Neural progenitor cell (in vitro differentiated cells): Measurements from ENCODE around the gene NCBP2L. TPM values are rescaled to one million over a fixed set of nuclear protein-coding genes. Genes with fewer than 3 reads are reported as not detected.

Source experiments
- DNase-seq: peaks from one replicate; pipeline ENCODE4 v3.0.0-alpha.2; 2016; ENCODE audit warnings: low spot score
- H2AFZ ChIP-seq: fragments of 200-600 bp; sonication (generic); replicated peaks from 2 replicates; pipeline ENCODE4 v1.6.1; 2016; ENCODE audit warnings: antibody characterized with exemption
- H3F3A ChIP-seq: fragments of 200-600 bp; sonication (generic); 2 replicates; pipeline ENCODE4 v1.6.1; 2016; ENCODE audit warnings: antibody characterized with exemption, low read depth
- H3K27ac ChIP-seq: fragments of 200-600 bp; sonication (generic); 2 replicates; pipeline ENCODE4 v1.5.1; 2016; ENCODE audit warnings: mild to moderate bottlenecking
- H3K27me3 ChIP-seq: fragments of 200-600 bp; sonication (generic); 2 replicates; pipeline ENCODE4 v1.6.1; 2016; ENCODE audit warnings: mild to moderate bottlenecking, moderate library complexity
- H3K36me3 ChIP-seq: fragments of 200-600 bp; sonication (generic); 2 replicates; pipeline ENCODE4 v1.5.1; 2016
- H3K4me1 ChIP-seq: fragments of 200-600 bp; sonication (generic); 2 replicates; pipeline ENCODE4 v1.6.1; 2016; ENCODE audit warnings: mixed run types
- H3K4me2 ChIP-seq: fragments of 200-600 bp; sonication (generic); 2 replicates; pipeline ENCODE4 v1.6.1; 2016
- H3K4me3 ChIP-seq: fragments of 200-600 bp; sonication (generic); 2 replicates; pipeline ENCODE4 v1.5.1; 2016
- H3K79me2 ChIP-seq: fragments of 200-600 bp; sonication (generic); 2 replicates; pipeline ENCODE4 v1.6.1; 2016; ENCODE audit warnings: low read depth
- H3K9ac ChIP-seq: fragments of 200-600 bp; sonication (generic); 2 replicates; pipeline ENCODE4 v1.6.1; 2016
- H3K9me3 ChIP-seq: fragments of 200-600 bp; sonication (generic); 2 replicates; pipeline ENCODE4 v1.5.1; 2016; ENCODE audit warnings: low read depth
- H4K20me1 ChIP-seq: fragments of 200-600 bp; sonication (generic); 2 replicates; pipeline ENCODE4 v1.6.1; 2016; ENCODE audit warnings: low read depth
- H3K27ac Mint-ChIP-seq: 3 replicates; pipeline ENCODE4 v1.8.0; 2021; ENCODE audit warnings: mixed read lengths
- H3K27me3 Mint-ChIP-seq: 2 replicates; pipeline ENCODE4 v1.8.0; 2022; ENCODE audit warnings: low read depth, mild to moderate bottlenecking, inconsistent platforms, moderate library complexity, mixed read lengths; ENCODE audit not compliant: insufficient read depth
- H3K36me3 Mint-ChIP-seq: 3 replicates; pipeline ENCODE4 v1.8.0; 2021; ENCODE audit warnings: mixed read lengths
- H3K4me1 Mint-ChIP-seq: 3 replicates; pipeline ENCODE4 v1.8.0; 2021; ENCODE audit warnings: mixed read lengths
- H3K4me3 Mint-ChIP-seq: 3 replicates; pipeline ENCODE4 v1.8.0; 2021; ENCODE audit warnings: mild to moderate bottlenecking, moderate library complexity, mixed read lengths
- H3K9me3 Mint-ChIP-seq: 3 replicates; pipeline ENCODE4 v1.8.0; 2020; ENCODE audit warnings: mixed read lengths
- EZH2 ChIP-seq: fragments of 200-600 bp; sonication (generic); IDR thresholded peaks from 2 replicates; pipeline ENCODE4 v1.6.1; 2017; ENCODE audit warnings: antibody characterized with exemption, mild to moderate bottlenecking, moderate library complexity
- EZH2phosphoT487 ChIP-seq: fragments of 200-600 bp; sonication (generic); IDR thresholded peaks from 2 replicates; pipeline ENCODE4 v1.6.1; 2017; ENCODE audit warnings: antibody characterized with exemption
- total RNA-seq: library from RNA; depleted of rRNA; stranded (reverse); fragments of >200 nt; gene quantifications from 2 replicates; pipeline ENCODE4 v1.2.3, GENCODE V29; 2015; ENCODE audit warnings: low replicate concordance
- TF ChIP-seq, protein P1 (sequence below): fragments of 200-600 bp; sonication (generic); IDR thresholded peaks from 2 replicates; pipeline ENCODE4 v1.5.1; 2017; ENCODE audit warnings: antibody characterized with exemption, mild to moderate bottlenecking

The NCBP2L gene
- total RNA-seq, 1 donor from 2014 or later, result not detected

DNA sequence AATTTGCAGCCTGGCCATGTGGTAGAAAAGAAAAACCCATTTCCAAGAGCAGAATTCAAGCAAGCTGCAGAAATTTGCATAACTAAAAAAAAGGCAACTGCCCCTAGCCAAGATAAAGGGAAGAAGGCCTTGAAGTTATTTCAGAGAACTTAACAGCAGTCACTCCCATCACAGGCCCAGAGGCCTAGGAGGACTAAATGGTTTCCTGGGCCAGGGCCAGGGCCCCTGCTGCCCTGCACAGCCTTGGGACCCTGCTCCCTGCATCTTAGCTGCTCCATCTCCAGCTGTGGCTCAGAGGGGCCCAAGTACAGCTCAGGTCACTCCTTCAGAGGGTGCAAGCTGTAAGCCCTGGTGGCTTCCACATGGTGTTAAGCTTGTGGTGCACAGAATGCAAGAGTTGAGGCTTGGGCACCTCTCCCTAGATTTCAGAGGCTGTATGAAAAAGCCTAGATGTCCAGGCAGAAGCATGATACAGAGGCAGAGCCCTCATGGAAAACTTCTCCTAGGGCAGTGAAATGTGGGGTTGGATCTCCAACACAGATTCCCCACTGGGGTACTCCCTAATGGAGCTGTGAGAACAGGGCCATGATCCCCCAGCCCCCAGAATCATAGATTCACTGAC, 41.5 kb downstream of the NCBP2L start:
- no peak overlapping the region for H3K4me3 ChIP-seq
- H3K4me2 ChIP-seq, result no peak overlapping the region
- no peaks in the 10 kb centered on the region for H4K20me1 ChIP-seq
- no peak overlapping the region for H2AFZ ChIP-seq
- H3K9me3 ChIP-seq, result peaks cover 5% of the 10 kb centered on the region
- H3K4me3 Mint-ChIP-seq, result no peak overlapping the region
- H3K79me2 ChIP-seq, result no peaks in the 10 kb centered on the region
- peaks cover 5% of the 10 kb centered on the region for H3K27me3 Mint-ChIP-seq
- no peak overlapping the region for H3K9ac ChIP-seq
- no peaks in the 10 kb centered on the region for H3F3A ChIP-seq
- TF ChIP-seq EZH2phosphoT487 (no peak), EZH2 (no peak)
- TF ChIP-seq, protein P1, sequence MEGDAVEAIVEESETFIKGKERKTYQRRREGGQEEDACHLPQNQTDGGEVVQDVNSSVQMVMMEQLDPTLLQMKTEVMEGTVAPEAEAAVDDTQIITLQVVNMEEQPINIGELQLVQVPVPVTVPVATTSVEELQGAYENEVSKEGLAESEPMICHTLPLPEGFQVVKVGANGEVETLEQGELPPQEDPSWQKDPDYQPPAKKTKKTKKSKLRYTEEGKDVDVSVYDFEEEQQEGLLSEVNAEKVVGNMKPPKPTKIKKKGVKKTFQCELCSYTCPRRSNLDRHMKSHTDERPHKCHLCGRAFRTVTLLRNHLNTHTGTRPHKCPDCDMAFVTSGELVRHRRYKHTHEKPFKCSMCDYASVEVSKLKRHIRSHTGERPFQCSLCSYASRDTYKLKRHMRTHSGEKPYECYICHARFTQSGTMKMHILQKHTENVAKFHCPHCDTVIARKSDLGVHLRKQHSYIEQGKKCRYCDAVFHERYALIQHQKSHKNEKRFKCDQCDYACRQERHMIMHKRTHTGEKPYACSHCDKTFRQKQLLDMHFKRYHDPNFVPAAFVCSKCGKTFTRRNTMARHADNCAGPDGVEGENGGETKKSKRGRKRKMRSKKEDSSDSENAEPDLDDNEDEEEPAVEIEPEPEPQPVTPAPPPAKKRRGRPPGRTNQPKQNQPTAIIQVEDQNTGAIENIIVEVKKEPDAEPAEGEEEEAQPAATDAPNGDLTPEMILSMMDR, result no peak
- no peaks in the 10 kb centered on the region for H3K4me1 ChIP-seq
- peak; percentile 2 for DNase-seq
- peaks cover 11% of the 10 kb centered on the region for H3K9me3 Mint-ChIP-seq
- H3K4me1 Mint-ChIP-seq, result no peaks in the 10 kb centered on the region
- H3K36me3 Mint-ChIP-seq, result no peaks in the 10 kb centered on the region
- peaks cover 12% of the 10 kb centered on the region for H3K27me3 ChIP-seq
- H3K36me3 ChIP-seq, result no peaks in the 10 kb centered on the region
- no peak overlapping the region for H3K27ac ChIP-seq
- no peak overlapping the region for H3K27ac Mint-ChIP-seq

DNA sequence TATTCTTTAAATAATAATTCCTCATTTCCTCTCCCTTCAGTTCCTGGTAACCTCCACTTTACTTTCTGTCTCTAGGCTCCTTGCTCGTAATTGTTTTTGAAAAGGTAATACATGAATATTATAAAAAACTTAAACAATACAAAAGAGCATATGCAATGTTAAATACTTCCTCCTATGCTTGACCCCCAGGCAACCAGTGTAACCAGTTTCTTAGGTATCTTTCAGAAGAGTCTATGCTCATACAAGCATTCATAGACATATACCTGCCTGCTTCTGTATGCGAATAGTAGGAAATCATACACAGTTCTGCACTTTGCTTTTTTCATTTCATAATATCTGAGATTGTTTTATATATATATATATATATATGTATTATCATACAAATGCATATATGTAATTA, 45.5 kb downstream of the NCBP2L start:
- Mint-ChIP-seq H3K4me1 (peaks cover 18% of the 10 kb centered on the region), H3K9me3 (peaks cover 15% of the 10 kb centered on the region), H3K36me3 (no peaks in the 10 kb centered on the region), H3K27me3 (peaks cover 10% of the 10 kb centered on the region), H3K27ac (no peak overlapping the region), H3K4me3 (no peak overlapping the region)
- Histone ChIP-seq H3K9ac (no peak overlapping the region), H3K79me2 (no peaks in the 10 kb centered on the region), H2AFZ (no peak overlapping the region), H3K4me1 (no peaks in the 10 kb centered on the region), H3K27ac (no peak overlapping the region), H3K9me3 (peaks cover 5% of the 10 kb centered on the region), H3F3A (no peaks in the 10 kb centered on the region), H3K27me3 (peaks cover 50% of the 10 kb centered on the region), H3K4me2 (no peak overlapping the region), H3K4me3 (no peak overlapping the region), H3K36me3 (no peaks in the 10 kb centered on the region), H4K20me1 (no peaks in the 10 kb centered on the region)
- DNase-seq, result no peak
- TF ChIP-seq EZH2phosphoT487, result no peak
- TF ChIP-seq, protein P1, result no peak
- no peak for TF ChIP-seq EZH2

DNA sequence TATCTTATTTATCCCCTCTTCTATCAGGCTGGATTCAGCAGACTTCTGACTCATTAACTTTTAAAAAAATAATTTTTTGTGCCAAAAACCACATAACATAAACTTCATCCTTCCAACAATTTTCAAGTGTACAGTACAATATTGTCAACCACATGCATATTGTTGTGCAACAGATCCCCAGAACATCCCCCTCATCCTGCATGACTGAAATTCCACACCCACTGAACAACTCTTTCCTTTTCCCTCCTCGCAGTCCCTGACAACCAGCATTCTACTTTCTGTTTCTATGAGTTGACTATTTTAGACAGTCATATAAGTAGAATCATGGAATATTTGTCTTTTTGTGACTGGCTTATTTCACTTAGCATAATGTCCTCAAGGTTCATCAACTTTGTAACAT, 45.9 kb downstream of the NCBP2L start:
- H3K36me3 ChIP-seq, result no peaks in the 10 kb centered on the region
- Mint-ChIP-seq H3K27ac (no peak overlapping the region), H3K27me3 (peaks cover 10% of the 10 kb centered on the region), H3K4me3 (no peak overlapping the region), H3K4me1 (peaks cover 19% of the 10 kb centered on the region), H3K9me3 (peaks cover 15% of the 10 kb centered on the region), H3K36me3 (no peaks in the 10 kb centered on the region)
- no peaks in the 10 kb centered on the region for H4K20me1 ChIP-seq
- H3K27me3 ChIP-seq, result peaks cover 53% of the 10 kb centered on the region
- no peaks in the 10 kb centered on the region for H3K4me1 ChIP-seq
- no peak for DNase-seq
- H3K27ac ChIP-seq, result no peak overlapping the region
- H3K4me2 ChIP-seq, result no peak overlapping the region
- H3F3A ChIP-seq, result no peaks in the 10 kb centered on the region
- H3K79me2 ChIP-seq, result no peaks in the 10 kb centered on the region
- TF ChIP-seq, protein P1, result no peak
- no peak for TF ChIP-seq EZH2
- no peak for TF ChIP-seq EZH2phosphoT487
- H2AFZ ChIP-seq, result no peak overlapping the region
- peaks cover 5% of the 10 kb centered on the region for H3K9me3 ChIP-seq
- no peak overlapping the region for H3K4me3 ChIP-seq
- H3K9ac ChIP-seq, result no peak overlapping the region
